H9 (cell line): ENCODE measurements around the gene LRRC28. TPM values are rescaled to one million over a fixed set of nuclear protein-coding genes. Genes with fewer than 3 reads are reported as not detected.

ENCODE experiments used
- DNase-seq: peaks from one replicate; pipeline ENCODE4 v3.0.0-alpha.2; 2017
- H2AFZ ChIP-seq: one replicate; pipeline ENCODE4 v1.6.1; 2013; ENCODE audit warnings: mild to moderate bottlenecking, low read length, control low read depth, moderate library complexity
- H2AK5ac ChIP-seq: 2 replicates; pipeline ENCODE4 v1.6.1; 2013; ENCODE audit warnings: low read length, control low read depth, mixed read lengths; ENCODE audit not compliant: insufficient read length
- H2BK120ac ChIP-seq: one replicate; pipeline ENCODE4 v1.6.1; 2013; ENCODE audit warnings: low read depth, mild to moderate bottlenecking, low read length, control low read depth, inconsistent platforms; ENCODE audit not compliant: poor library complexity, severe bottlenecking
- H2BK12ac ChIP-seq: 2 replicates; pipeline ENCODE4 v1.6.1; 2013; ENCODE audit warnings: low read length, control low read depth, mixed read lengths, low read depth; ENCODE audit not compliant: insufficient read length
- H2BK15ac ChIP-seq: 2 replicates; pipeline ENCODE4 v1.6.1; 2013; ENCODE audit warnings: low read depth, low read length, control low read depth
- H2BK20ac ChIP-seq: one replicate; pipeline ENCODE4 v1.6.1; 2013; ENCODE audit warnings: low read depth, mild to moderate bottlenecking, low read length, control low read depth, inconsistent platforms; ENCODE audit not compliant: poor library complexity, severe bottlenecking
- H2BK5ac ChIP-seq: 2 replicates; pipeline ENCODE4 v1.6.1; 2013; ENCODE audit warnings: low read length, control low read depth, mixed read lengths; ENCODE audit not compliant: insufficient read length
- H3K14ac ChIP-seq: 2 replicates; pipeline ENCODE4 v1.6.1; 2013; ENCODE audit warnings: low read length, control low read depth; ENCODE audit not compliant: insufficient read depth
- H3K18ac ChIP-seq: 2 replicates; pipeline ENCODE4 v1.6.1; 2013; ENCODE audit warnings: low read depth, mild to moderate bottlenecking, mixed read lengths, low read length, control low read depth; ENCODE audit not compliant: insufficient read length
- H3K23ac ChIP-seq: 2 replicates; pipeline ENCODE4 v1.6.1; 2013; ENCODE audit warnings: low read length, control low read depth, mixed read lengths, low read depth; ENCODE audit not compliant: insufficient read length
- H3K23me2 ChIP-seq: 2 replicates; pipeline ENCODE4 v1.6.1; 2013; ENCODE audit warnings: low read depth, mild to moderate bottlenecking, mixed read lengths, low read length, control low read depth; ENCODE audit not compliant: insufficient read length, poor library complexity, severe bottlenecking
- H3K27ac ChIP-seq: 2 replicates; pipeline ENCODE4 v1.5.1; 2013; ENCODE audit warnings: low read length, control low read depth, mixed read lengths, low read depth; ENCODE audit not compliant: insufficient read length
- H3K27me3 ChIP-seq: 2 replicates; pipeline ENCODE4 v1.6.1; 2013; ENCODE audit warnings: low read length, control low read depth, inconsistent platforms; ENCODE audit not compliant: insufficient read depth
- H3K4ac ChIP-seq: 2 replicates; pipeline ENCODE4 v1.6.1; 2013; ENCODE audit warnings: low read depth, mild to moderate bottlenecking, control low read depth, inconsistent platforms, low read length, moderate library complexity
- H3K4me1 ChIP-seq: 2 replicates; pipeline ENCODE4 v1.6.1; 2013; ENCODE audit warnings: low read length, control low read depth, inconsistent platforms; ENCODE audit not compliant: insufficient read depth
- H3K4me2 ChIP-seq: 2 replicates; pipeline ENCODE4 v1.6.1; 2013; ENCODE audit warnings: low read length, control low read depth, mixed read lengths; ENCODE audit not compliant: insufficient read length, insufficient read depth
- H3K56ac ChIP-seq: 2 replicates; pipeline ENCODE4 v1.6.1; 2013; ENCODE audit warnings: low read depth, mild to moderate bottlenecking, mixed read lengths, low read length, control low read depth; ENCODE audit not compliant: insufficient read length
- H3K79me1 ChIP-seq: 2 replicates; pipeline ENCODE4 v1.6.1; 2013; ENCODE audit warnings: low read depth, mild to moderate bottlenecking, moderate library complexity, low read length, control low read depth, inconsistent platforms; ENCODE audit not compliant: insufficient read depth, poor library complexity, severe bottlenecking
- H3K79me2 ChIP-seq: 2 replicates; pipeline ENCODE4 v1.6.1; 2013; ENCODE audit warnings: low read length, control low read depth, inconsistent platforms; ENCODE audit not compliant: insufficient read depth
- H3K9ac ChIP-seq: 2 replicates; pipeline ENCODE4 v1.6.1; 2013; ENCODE audit warnings: low read length, control low read depth, mixed read lengths; ENCODE audit not compliant: insufficient read length; ENCODE audit errors: extremely low read depth
- H3K9me3 ChIP-seq: one replicate; pipeline ENCODE4 v1.6.1; 2013; ENCODE audit warnings: low read depth, low read length, inconsistent platforms; ENCODE audit not compliant: control insufficient read depth
- H3T11ph ChIP-seq: one replicate; pipeline ENCODE4 v1.6.1; 2013; ENCODE audit warnings: mild to moderate bottlenecking, low read length, control low read depth, inconsistent platforms
- H4K20me1 ChIP-seq: one replicate; pipeline ENCODE4 v1.6.1; 2013; ENCODE audit not compliant: control insufficient read depth, insufficient read length, insufficient read depth
- H4K5ac ChIP-seq: 2 replicates; pipeline ENCODE4 v1.6.1; 2013; ENCODE audit warnings: low read depth, mild to moderate bottlenecking, mixed read lengths, low read length, control low read depth; ENCODE audit not compliant: insufficient read length
- H4K8ac ChIP-seq: replicated peaks from 2 replicates; pipeline ENCODE4 v1.6.1; 2013; ENCODE audit warnings: low read length, control low read depth, mixed read lengths, low read depth; ENCODE audit not compliant: insufficient read length
- H4K91ac ChIP-seq: 2 replicates; pipeline ENCODE4 v1.6.1; 2013; ENCODE audit warnings: low read depth, mild to moderate bottlenecking, moderate library complexity, mixed read lengths, low read length, control low read depth; ENCODE audit not compliant: insufficient read length
- H3K27ac Mint-ChIP-seq, 3 experiments: 2 replicates in 2 of 3; 3 replicates in 1 of 3; pipeline ENCODE4 v1.8.0; 2020 to 2021; ENCODE audit warnings: mixed read lengths in 3 of 3, mild to moderate bottlenecking in 1 of 3, moderate library complexity in 1 of 3
- H3K27me3 Mint-ChIP-seq: 2 replicates; pipeline ENCODE4 v1.8.0; 2021; ENCODE audit warnings: low read depth, mild to moderate bottlenecking, moderate library complexity, mixed read lengths
- H3K36me3 Mint-ChIP-seq, 3 experiments: 2 replicates in 2 of 3; 3 replicates in 1 of 3; pipeline ENCODE4 v1.8.0; 2020 to 2021; ENCODE audit warnings: low read depth in 3 of 3, mixed read lengths in 3 of 3; ENCODE audit not compliant: insufficient read depth in 1 of 3
- H3K4me1 Mint-ChIP-seq, 2 experiments: 2 replicates each; pipeline ENCODE4 v1.8.0; 2020; ENCODE audit warnings: mixed read lengths in 2 of 2
- H3K4me3 Mint-ChIP-seq, 2 experiments: 2 replicates in 1 of 2; 3 replicates in 1 of 2; pipeline ENCODE4 v1.8.0; 2020 to 2021; ENCODE audit warnings: mild to moderate bottlenecking in 2 of 2, mixed read lengths in 2 of 2, moderate library complexity in 1 of 2
- H3K9me3 Mint-ChIP-seq, 2 experiments: 2 replicates in 1 of 2; 3 replicates in 1 of 2; pipeline ENCODE4 v1.8.0; 2020; ENCODE audit warnings: mild to moderate bottlenecking in 2 of 2, mixed read lengths in 2 of 2, moderate library complexity in 1 of 2
- WGBS: extraction: QIAGEN DNeasy Blood & Tissue Kit; methylation state at CpG from one replicate; pipeline ENCODE4 v1.1.7; 2013; ENCODE audit warnings: missing lambda C conversion rate, low lambda C conversion rate, mixed read lengths; ENCODE audit not compliant: insufficient read length; ENCODE audit errors: extremely low coverage; 5-methylcytosine and 5-hydroxymethylcytosine counted together
- total RNA-seq: library from RNA; stranded (reverse); gene quantifications from 2 replicates; pipeline ENCODE4 v1.2.1, GENCODE V29; 2021
- TF ChIP-seq, protein P1 (sequence below): fragments of 200-600 bp; sonication (generic); conservative IDR thresholded peaks from 3 replicates; pipeline ENCODE4 v1.8.0; 2021; ENCODE audit warnings: antibody characterized with exemption, mild to moderate bottlenecking

Gene LRRC28
- total RNA-seq, 1 experiment from 2014 or later, result 17.6 TPM

DNA sequence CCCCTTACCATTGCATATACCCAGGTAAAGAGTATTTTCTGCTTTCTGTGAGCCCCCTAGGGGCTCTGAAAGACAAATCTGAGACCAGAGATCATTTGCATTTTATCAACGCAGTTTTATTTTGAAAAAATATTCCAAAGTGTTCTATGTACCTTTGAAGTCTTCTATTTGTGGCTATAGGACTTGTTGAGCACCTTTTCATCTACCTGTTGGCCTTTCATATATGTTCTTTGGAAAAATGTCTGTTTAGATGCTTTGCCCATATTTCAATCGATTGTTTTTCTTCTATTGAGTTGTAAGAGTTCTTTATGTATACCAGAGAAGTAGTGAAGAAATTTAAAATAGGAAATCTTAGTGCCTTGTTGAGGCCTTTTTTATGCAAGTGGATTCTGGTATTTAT, 94.0 kb downstream of the LRRC28 start:
- Histone ChIP-seq H4K91ac (no peak overlapping the region), H2BK120ac (no peak overlapping the region), H3K14ac (no peak overlapping the region), H3K56ac (no peak overlapping the region), H3K79me2 (no peaks in the 10 kb centered on the region), H2AK5ac (no peak overlapping the region), H2BK12ac (no peak overlapping the region), H3K27ac (no peak overlapping the region), H3K23ac (no peak overlapping the region), H3K27me3 (no peaks in the 10 kb centered on the region), H4K8ac (no peak overlapping the region), H3K4me1 (no peaks in the 10 kb centered on the region), H3K4me2 (no peak overlapping the region), H2AFZ (no peak overlapping the region), H2BK15ac (no peak overlapping the region), H3K79me1 (no peaks in the 10 kb centered on the region), H3K18ac (no peak overlapping the region), H4K20me1 (no peaks in the 10 kb centered on the region), H2BK20ac (no peak overlapping the region), H3K9me3 (no peaks in the 10 kb centered on the region), H4K5ac (no peak overlapping the region), H3K4ac (no peak overlapping the region), H3K23me2 (no peaks in the 10 kb centered on the region), H3T11ph (no peak overlapping the region), H3K9ac (no peak overlapping the region), H2BK5ac (no peak overlapping the region)
- peaks cover 2 to 3% of the 10 kb centered on the region in 2 experiments for H3K4me1 Mint-ChIP-seq
- no CpG with 5 or more reads among the region's 2 CpGs for WGBS
- no peaks in the 10 kb centered on the region for H3K27me3 Mint-ChIP-seq
- H3K9me3 Mint-ChIP-seq, result no peaks in the 10 kb centered on the region; a peak in 2 of 5 replicates
- H3K27ac Mint-ChIP-seq, result no peak overlapping the region
- H3K36me3 Mint-ChIP-seq, result peaks cover 0 to 6% (median 3%) of the 10 kb centered on the region in 3 experiments; a peak in 3 of 7 replicates
- no peak for DNase-seq
- H3K4me3 Mint-ChIP-seq, result no peak overlapping the region
- TF ChIP-seq, protein P1, sequence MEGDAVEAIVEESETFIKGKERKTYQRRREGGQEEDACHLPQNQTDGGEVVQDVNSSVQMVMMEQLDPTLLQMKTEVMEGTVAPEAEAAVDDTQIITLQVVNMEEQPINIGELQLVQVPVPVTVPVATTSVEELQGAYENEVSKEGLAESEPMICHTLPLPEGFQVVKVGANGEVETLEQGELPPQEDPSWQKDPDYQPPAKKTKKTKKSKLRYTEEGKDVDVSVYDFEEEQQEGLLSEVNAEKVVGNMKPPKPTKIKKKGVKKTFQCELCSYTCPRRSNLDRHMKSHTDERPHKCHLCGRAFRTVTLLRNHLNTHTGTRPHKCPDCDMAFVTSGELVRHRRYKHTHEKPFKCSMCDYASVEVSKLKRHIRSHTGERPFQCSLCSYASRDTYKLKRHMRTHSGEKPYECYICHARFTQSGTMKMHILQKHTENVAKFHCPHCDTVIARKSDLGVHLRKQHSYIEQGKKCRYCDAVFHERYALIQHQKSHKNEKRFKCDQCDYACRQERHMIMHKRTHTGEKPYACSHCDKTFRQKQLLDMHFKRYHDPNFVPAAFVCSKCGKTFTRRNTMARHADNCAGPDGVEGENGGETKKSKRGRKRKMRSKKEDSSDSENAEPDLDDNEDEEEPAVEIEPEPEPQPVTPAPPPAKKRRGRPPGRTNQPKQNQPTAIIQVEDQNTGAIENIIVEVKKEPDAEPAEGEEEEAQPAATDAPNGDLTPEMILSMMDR, result no peak
